Measurements from ENCODE around the gene PRRT4.
A peak's percentile ranks its signal among the peaks of the same experiment; 100 is the strongest.

Gene PRRT4

GRCh38 chr7:128394904-128395496, 33.5 kb upstream of the PRRT4 start:
- DNase-seq: no peak

GRCh38 chr7:128393526-128394330, 32.2 kb upstream of the PRRT4 start:
- DNase-seq: no peak

- DNase-seq: no peak
Measured at GRCh38 chr7:128392446-128393327, 31.2 kb upstream of the PRRT4 start.

GRCh38 chr7:128391805-128392204, 30.3 kb upstream of the PRRT4 start:
- DNase-seq: no peak

- no peak for DNase-seq
Measured at GRCh38 chr7:128390871-128391565, 29.5 kb upstream of the PRRT4 start.

- DNase-seq: no peak
Measured at GRCh38 chr7:128389618-128390329, 28.3 kb upstream of the PRRT4 start.

- DNase-seq: no peak
Measured at GRCh38 chr7:128389085-128389617, 27.7 kb upstream of the PRRT4 start.

GRCh38 chr7:128388145-128388485, 26.6 kb upstream of the PRRT4 start:
- DNase-seq: no peak

GRCh38 chr7:128387216-128388144, 26.0 kb upstream of the PRRT4 start:
- peak; percentile 88 for DNase-seq

GRCh38 chr7:128385988-128386925, 24.8 kb upstream of the PRRT4 start:
- DNase-seq: no peak

GRCh38 chr7:128384726-128385125, 23.2 kb upstream of the PRRT4 start:
- DNase-seq: no peak

- no peak for DNase-seq
Measured at GRCh38 chr7:128383776-128384175, 22.3 kb upstream of the PRRT4 start.

GRCh38 chr7:128381161-128381821, 19.8 kb upstream of the PRRT4 start:
- DNase-seq: no peak

GRCh38 chr7:128380483-128381106, 19.1 kb upstream of the PRRT4 start:
- no peak for DNase-seq

GRCh38 chr7:128379900-128380479, 18.5 kb upstream of the PRRT4 start:
- no peak for DNase-seq

GRCh38 chr7:128378637-128379036, 17.1 kb upstream of the PRRT4 start:
- no peak for DNase-seq

GRCh38 chr7:128376077-128376476, 14.6 kb upstream of the PRRT4 start:
- no peak for DNase-seq

GRCh38 chr7:128374041-128374440, 12.6 kb upstream of the PRRT4 start:
- no peak for DNase-seq
